Lung (tissue), 12 donors: ENCODE measurements around the gene SQOR. TPM values are rescaled to one million over a fixed set of nuclear protein-coding genes. Genes with fewer than 3 reads are reported as not detected.

Experiments used
- ATAC-seq: fragments of 200-7000 bp; cut with Tn5 transposase; one replicate; pipeline ENCODE4 v1.9.1; 2020; ENCODE audit warnings: moderate number of reproducible peaks; ENCODE audit not compliant: insufficient read depth, low FRiP score
- DNase-seq, 3 donors: peaks; one replicate each; pipeline ENCODE4 v3.0.0-alpha.2; 2013 to 2017
- H3K27ac ChIP-seq, 2 donors: one replicate each; pipeline ENCODE4 v1.5.1; 2013; ENCODE audit warnings: mild to moderate bottlenecking in 2 of 2, moderate library complexity in 2 of 2, control low read depth in 1 of 2, inconsistent platforms in 1 of 2, low read depth in 1 of 2, low read length in 1 of 2
- H3K27me3 ChIP-seq, 3 donors: one replicate each; pipeline ENCODE4 v1.5.1; 2013; ENCODE audit warnings: low read length in 2 of 3; ENCODE audit not compliant: control insufficient read depth in 3 of 3, insufficient read depth in 3 of 3
- H3K36me3 ChIP-seq, 4 donors: one replicate each; pipeline ENCODE4 v1.5.1; 2013; ENCODE audit warnings: low read length in 4 of 4, mild to moderate bottlenecking in 1 of 4, moderate library complexity in 1 of 4; ENCODE audit not compliant: control insufficient read depth in 4 of 4, insufficient read depth in 4 of 4
- H3K4me1 ChIP-seq, 5 donors: one replicate each; pipeline ENCODE4 v1.5.1; 2013; ENCODE audit warnings: low read length in 5 of 5, mild to moderate bottlenecking in 2 of 5, moderate library complexity in 1 of 5; ENCODE audit not compliant: control insufficient read depth in 5 of 5, insufficient read depth in 5 of 5
- H3K4me3 ChIP-seq: one replicate; pipeline ENCODE4 v1.5.1; 2013; ENCODE audit warnings: mild to moderate bottlenecking, control low read depth, moderate library complexity
- H3K9ac ChIP-seq, 2 donors: one replicate each; pipeline ENCODE4 v1.5.1; 2013; ENCODE audit warnings: low read length in 2 of 2, control low read depth in 1 of 2; ENCODE audit not compliant: insufficient read depth in 1 of 2
- H3K9me3 ChIP-seq, 4 donors: one replicate each; pipeline ENCODE4 v1.5.1; 2013; ENCODE audit warnings: low read length in 3 of 4, mild to moderate bottlenecking in 1 of 4, moderate library complexity in 1 of 4; ENCODE audit not compliant: control insufficient read depth in 4 of 4, insufficient read depth in 3 of 4
- WGBS, 2 donors: extraction: QIAGEN DNeasy Blood & Tissue Kit; methylation state at CpG; one replicate each; pipeline ENCODE4 v1.1.7; 2013; 5-methylcytosine and 5-hydroxymethylcytosine counted together
- polyA plus RNA-seq, 2 donors: library from polyadenylated mRNA; stranded (reverse); fragments of 200-250 nt; gene quantifications; one replicate each; pipeline ENCODE4 v1.2.1, GENCODE V29; 2013
- total RNA-seq, 2 donors: library from RNA; depleted of rRNA in 1 of 2; stranded (reverse); fragments of >200 nt in 1 of 2; gene quantifications; one replicate each; pipeline ENCODE4 v1.2.1, GENCODE V29; 2014 to 2021
- TF ChIP-seq, protein P1 (sequence below): IDR thresholded peaks from 2 replicates; pipeline ENCODE4 v1.5.1; 2012; ENCODE audit warnings: mild to moderate bottlenecking; ENCODE audit errors: control extremely low read depth, extremely low read depth
- donor health status: control.
- donor health status: control.
- donor health status: Bipolar disorder and iron deficiency.
- donor health status: healthy.
- donor health status: DM: yes; HTN: yes; CAD: no.

SQOR gene
- total and polyA plus RNA-seq, 4 donors = 53.9 to 157 (median 99.3) TPM

DNA sequence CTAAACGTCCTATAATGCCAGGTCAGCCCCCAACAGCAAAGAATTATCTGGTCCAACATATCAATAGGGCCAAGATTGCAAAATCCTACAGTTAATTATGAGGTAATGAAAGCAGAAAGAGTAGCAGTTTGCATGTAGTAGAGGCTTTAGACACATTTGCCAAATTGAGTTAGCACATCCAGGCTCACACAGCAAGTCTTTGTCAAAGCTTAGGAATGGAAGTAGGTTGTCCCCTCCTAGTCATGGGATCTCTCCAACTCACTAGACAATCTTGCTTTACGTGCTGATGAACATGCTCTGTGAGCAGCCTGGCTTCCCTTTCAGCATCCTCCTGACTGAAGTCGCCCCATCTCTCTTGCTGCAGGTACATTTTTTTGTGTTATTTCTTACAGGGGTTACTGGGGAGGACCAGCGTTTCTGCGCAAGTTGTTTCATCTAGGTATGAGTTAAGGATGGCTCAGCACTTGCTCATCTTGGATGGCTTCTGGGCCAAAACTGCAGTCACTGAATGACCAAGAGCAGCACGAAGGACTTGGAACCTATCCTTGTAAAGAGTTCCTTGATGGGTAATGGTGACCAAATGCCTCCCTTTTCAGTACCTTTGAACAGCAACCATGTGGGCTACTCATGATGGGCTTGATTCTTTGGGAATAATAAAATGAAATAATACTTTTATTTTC is 55.9 kb downstream of the SQOR start:
- no peak for ATAC-seq
- H3K27me3 ChIP-seq = no peaks in the 10 kb centered on the region
- peaks cover 0 to 35% (median 3%) of the 10 kb centered on the region in 4 donors for H3K36me3 ChIP-seq
- TF ChIP-seq, protein P1, sequence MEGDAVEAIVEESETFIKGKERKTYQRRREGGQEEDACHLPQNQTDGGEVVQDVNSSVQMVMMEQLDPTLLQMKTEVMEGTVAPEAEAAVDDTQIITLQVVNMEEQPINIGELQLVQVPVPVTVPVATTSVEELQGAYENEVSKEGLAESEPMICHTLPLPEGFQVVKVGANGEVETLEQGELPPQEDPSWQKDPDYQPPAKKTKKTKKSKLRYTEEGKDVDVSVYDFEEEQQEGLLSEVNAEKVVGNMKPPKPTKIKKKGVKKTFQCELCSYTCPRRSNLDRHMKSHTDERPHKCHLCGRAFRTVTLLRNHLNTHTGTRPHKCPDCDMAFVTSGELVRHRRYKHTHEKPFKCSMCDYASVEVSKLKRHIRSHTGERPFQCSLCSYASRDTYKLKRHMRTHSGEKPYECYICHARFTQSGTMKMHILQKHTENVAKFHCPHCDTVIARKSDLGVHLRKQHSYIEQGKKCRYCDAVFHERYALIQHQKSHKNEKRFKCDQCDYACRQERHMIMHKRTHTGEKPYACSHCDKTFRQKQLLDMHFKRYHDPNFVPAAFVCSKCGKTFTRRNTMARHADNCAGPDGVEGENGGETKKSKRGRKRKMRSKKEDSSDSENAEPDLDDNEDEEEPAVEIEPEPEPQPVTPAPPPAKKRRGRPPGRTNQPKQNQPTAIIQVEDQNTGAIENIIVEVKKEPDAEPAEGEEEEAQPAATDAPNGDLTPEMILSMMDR = no peak
- no peaks in the 10 kb centered on the region for H3K9me3 ChIP-seq
- 80 to 95% methylated on average over 6 of the region's 6 CpGs for WGBS, 2 donors
- no peak for DNase-seq
- no peak overlapping the region for H3K27ac ChIP-seq
- no peaks in the 10 kb centered on the region for H3K4me1 ChIP-seq
- H3K4me3 ChIP-seq = no peak overlapping the region
- no peak overlapping the region for H3K9ac ChIP-seq

DNA sequence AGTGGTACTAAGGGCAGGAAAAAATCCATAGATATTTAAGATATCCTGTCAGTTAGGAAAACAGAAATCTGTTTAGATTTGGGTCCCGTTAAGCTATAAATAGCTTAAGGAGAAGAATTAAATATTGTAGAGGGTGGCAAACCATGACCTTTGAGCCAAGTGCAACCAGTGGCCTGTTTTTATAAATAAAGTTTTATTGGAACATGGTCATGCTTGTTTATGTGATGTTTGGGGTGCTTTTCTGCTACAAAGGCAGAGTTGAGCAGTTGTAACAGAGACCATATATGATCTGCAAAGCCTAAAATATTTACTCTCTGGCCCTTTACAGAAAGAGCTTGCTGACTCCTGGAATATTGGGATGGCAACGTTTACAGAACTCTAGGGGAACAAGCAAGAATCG is 66.3 kb downstream of the SQOR start:
- Histone ChIP-seq H3K9ac (no peak overlapping the region), H3K36me3 (no peaks in the 10 kb centered on the region), H3K4me3 (no peak overlapping the region), H3K27ac (no peak overlapping the region), H3K27me3 (peaks cover 0 to 15% (median 11%) of the 10 kb centered on the region in 3 donors), H3K9me3 (peaks cover 0 to 2% (median 0%) of the 10 kb centered on the region in 4 donors), H3K4me1 (peaks cover 0 to 13% (median 0%) of the 10 kb centered on the region in 5 donors)
- ATAC-seq (no peak), DNase-seq (no peak)
- WGBS, 2 donors = 86 to 91% methylated on average over 3 of the region's 3 CpGs
- TF ChIP-seq, protein P1 = no peak

DNA sequence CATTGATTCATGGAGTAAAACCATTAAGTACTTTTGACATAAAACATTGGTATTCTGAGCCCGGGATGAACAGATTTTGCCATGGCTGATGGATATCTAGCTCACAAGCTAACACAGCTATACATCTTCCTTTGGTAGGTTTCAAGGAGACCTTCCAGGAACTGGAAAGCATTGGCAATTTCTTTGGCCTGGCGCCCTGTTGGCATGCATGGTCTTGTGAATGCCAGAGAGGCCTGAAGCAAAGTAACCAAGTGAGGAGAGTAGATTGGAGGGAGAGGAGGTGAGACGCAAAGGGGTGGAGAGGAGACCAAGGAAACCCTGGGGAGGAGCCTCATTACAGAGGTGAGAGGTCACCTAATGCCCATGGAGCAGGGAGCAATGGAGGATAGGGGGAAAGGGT is 67.2 kb downstream of the SQOR start:
- WGBS, 2 donors = 93 to 94% methylated on average over 3 of the region's 3 CpGs
- Histone ChIP-seq H3K4me1 (peaks cover 0 to 13% (median 0%) of the 10 kb centered on the region in 5 donors), H3K9ac (no peak overlapping the region), H3K9me3 (peaks cover 0 to 2% (median 0%) of the 10 kb centered on the region in 4 donors), H3K36me3 (no peaks in the 10 kb centered on the region), H3K27me3 (peaks cover 0 to 15% (median 11%) of the 10 kb centered on the region in 3 donors), H3K27ac (no peak overlapping the region), H3K4me3 (no peak overlapping the region)
- TF ChIP-seq, protein P1 = no peak
- ATAC-seq (no peak), DNase-seq (no peak)
